Endothelial cell (in vitro differentiated cells): ENCODE results near the gene MARCHF9. TPM values are rescaled to one million over a fixed set of nuclear protein-coding genes. Genes with fewer than 3 reads are reported as not detected.
A peak's percentile ranks its signal among the peaks of the same experiment; 100 is the strongest.

Experiments
- DNase-seq: peaks from one replicate; pipeline ENCODE4 v3.0.0; 2021; ENCODE audit warnings: low spot score
- H3K27ac Mint-ChIP-seq: one replicate; pipeline ENCODE4 v1.8.0; 2021; ENCODE audit warnings: mixed read lengths, inconsistent platforms; ENCODE audit not compliant: unreplicated experiment
- H3K27me3 Mint-ChIP-seq: one replicate; pipeline ENCODE4 v1.8.0; 2021; ENCODE audit warnings: mild to moderate bottlenecking, moderate library complexity, mixed read lengths, inconsistent platforms; ENCODE audit not compliant: unreplicated experiment
- H3K36me3 Mint-ChIP-seq: one replicate; pipeline ENCODE4 v1.8.0; 2021; ENCODE audit warnings: mild to moderate bottlenecking, low read depth, mixed read lengths, inconsistent platforms; ENCODE audit not compliant: unreplicated experiment
- H3K4me1 Mint-ChIP-seq: one replicate; pipeline ENCODE4 v1.8.0; 2021; ENCODE audit warnings: mild to moderate bottlenecking, mixed read lengths, inconsistent platforms; ENCODE audit not compliant: unreplicated experiment
- H3K4me3 Mint-ChIP-seq: one replicate; pipeline ENCODE4 v1.8.0; 2021; ENCODE audit warnings: mild to moderate bottlenecking, mixed read lengths, inconsistent platforms; ENCODE audit not compliant: unreplicated experiment
- H3K9me3 Mint-ChIP-seq: one replicate; pipeline ENCODE4 v1.8.0; 2021; ENCODE audit warnings: mixed read lengths, inconsistent platforms; ENCODE audit not compliant: unreplicated experiment
- total RNA-seq: library from RNA; stranded (reverse); fragmentation: NEBNext Ultra II Directional; extraction: Animal tissue kit (Norgen Biotek cat#: 25700); gene quantifications from one replicate; pipeline ENCODE4 v1.2.1, GENCODE V29; 2021; ENCODE audit not compliant: unreplicated experiment
- TF ChIP-seq, protein P1 (sequence below): fragments of 200-600 bp; sonication (generic); IDR thresholded peaks from one replicate; pipeline ENCODE4 v1.5.0; 2021; ENCODE audit warnings: antibody characterized with exemption; ENCODE audit not compliant: unreplicated experiment

MARCHF9 gene
- total RNA-seq, 1 donor from 2014 or later, result 2.3 TPM

DNA sequence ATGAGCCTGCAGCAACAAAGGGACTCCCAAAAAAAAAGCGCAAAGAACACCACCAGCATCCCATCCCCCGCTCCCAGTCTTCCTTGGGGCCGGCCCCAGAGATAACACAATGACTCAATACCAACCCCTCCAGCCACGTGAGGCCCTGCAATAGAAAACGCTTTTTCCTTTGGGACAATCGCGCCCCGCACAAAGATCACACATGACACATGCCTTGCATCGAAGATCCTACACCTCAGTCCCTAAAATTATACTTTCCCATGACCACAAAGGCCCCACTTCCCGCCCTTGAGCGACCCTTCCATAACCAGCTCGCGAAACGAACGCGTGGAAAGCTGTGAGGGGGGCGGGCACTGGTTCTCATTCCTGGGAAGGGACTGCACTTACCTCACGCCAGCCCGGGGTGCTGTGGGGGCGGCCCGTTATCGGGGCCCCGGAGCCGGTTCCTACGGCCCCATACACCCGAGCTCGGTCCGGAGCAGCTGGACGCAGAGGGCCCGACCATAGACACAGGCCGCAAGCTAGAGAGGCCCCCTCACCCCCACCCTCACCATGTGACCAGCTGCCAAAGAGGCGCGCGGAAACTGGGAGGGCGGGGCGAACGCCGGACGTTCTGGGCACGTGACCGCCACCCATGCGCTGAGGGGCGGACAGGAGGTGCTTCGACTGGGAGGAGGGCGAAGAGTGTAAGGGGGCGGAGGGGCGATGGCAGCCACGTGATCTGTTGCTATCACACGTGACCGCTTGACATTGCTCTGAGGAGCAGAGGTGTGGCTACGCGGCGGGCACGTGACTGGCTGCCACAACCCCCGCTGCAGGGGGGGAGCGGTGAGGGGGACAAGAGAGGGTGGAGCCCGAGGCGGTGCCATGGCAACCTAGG lies 2.9 kb upstream of the MARCHF9 start, which contains the start of gene CDK4:
Gene CDK4, minus strand, starts transcription at position 523 of the 880 bp plus-strand sequence. CDS start 593 bp downstream, outside the sequence.
- peaks cover 51% of the 10 kb centered on the region for H3K36me3 Mint-ChIP-seq
- peak within 1 kb of the TSS; percentile 100 for H3K4me3 Mint-ChIP-seq
- peak; percentile 98 for DNase-seq
- TF ChIP-seq, protein P1, sequence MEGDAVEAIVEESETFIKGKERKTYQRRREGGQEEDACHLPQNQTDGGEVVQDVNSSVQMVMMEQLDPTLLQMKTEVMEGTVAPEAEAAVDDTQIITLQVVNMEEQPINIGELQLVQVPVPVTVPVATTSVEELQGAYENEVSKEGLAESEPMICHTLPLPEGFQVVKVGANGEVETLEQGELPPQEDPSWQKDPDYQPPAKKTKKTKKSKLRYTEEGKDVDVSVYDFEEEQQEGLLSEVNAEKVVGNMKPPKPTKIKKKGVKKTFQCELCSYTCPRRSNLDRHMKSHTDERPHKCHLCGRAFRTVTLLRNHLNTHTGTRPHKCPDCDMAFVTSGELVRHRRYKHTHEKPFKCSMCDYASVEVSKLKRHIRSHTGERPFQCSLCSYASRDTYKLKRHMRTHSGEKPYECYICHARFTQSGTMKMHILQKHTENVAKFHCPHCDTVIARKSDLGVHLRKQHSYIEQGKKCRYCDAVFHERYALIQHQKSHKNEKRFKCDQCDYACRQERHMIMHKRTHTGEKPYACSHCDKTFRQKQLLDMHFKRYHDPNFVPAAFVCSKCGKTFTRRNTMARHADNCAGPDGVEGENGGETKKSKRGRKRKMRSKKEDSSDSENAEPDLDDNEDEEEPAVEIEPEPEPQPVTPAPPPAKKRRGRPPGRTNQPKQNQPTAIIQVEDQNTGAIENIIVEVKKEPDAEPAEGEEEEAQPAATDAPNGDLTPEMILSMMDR, result no peak
- peaks cover 46% of the 10 kb centered on the region for H3K4me1 Mint-ChIP-seq
- peaks cover 32% of the 10 kb centered on the region for H3K27me3 Mint-ChIP-seq
- H3K9me3 Mint-ChIP-seq, result no peaks in the 10 kb centered on the region
- H3K27ac Mint-ChIP-seq, result peak within 1 kb of the TSS; percentile 99

DNA sequence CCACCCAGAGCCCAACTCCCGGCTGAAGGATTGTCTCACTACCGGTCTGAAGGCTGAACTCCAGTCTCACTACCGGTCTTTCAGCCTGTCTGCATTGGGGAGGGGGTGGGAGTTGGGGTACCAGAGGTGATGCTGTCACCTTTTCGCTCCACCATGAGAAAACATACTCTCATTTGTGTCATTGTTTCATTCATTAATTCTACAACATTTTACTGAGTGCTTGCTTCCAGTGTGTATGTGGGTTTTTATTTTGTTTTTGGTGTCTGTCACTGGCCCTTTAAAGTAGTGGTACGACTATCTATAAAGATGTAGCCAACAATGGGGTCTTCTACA lies 2.3 kb upstream of the MARCHF9 start:
- H3K27ac Mint-ChIP-seq, result peak overlapping the region; percentile 85
- H3K27me3 Mint-ChIP-seq, result peaks cover 32% of the 10 kb centered on the region
- H3K4me3 Mint-ChIP-seq, result peak overlapping the region; percentile 100
- H3K9me3 Mint-ChIP-seq, result no peaks in the 10 kb centered on the region
- H3K36me3 Mint-ChIP-seq, result peaks cover 47% of the 10 kb centered on the region
- no peak for DNase-seq
- TF ChIP-seq, protein P1, result no peak
- peaks cover 42% of the 10 kb centered on the region for H3K4me1 Mint-ChIP-seq

DNA sequence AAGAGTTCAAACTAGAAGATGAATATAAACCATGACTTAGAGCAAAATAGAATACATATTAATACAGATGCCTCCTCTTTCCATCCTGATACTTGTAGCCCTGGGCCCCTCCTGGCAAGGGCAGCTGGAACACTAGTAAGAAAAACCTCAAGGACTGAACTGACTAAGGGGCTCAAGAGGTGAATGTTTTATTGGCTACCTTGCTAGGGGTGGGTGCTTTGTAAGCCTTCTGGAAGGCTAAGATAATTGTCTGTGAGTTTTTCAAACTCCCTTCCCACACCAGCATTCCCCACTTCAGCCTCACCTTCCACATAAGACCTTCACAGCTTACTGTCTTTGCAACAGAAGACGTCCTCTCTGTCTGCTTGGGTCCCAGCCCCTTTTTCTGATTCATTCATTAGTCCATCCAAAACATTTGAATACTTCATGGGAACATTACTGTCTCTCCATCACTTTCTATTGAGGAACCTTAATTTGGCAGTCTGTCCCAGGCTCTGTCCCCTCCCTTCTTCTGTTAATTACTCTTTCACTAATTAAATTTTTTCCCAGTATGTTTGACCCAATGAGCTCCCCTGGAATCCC lies 1.1 kb upstream of the MARCHF9 start:
- Mint-ChIP-seq H3K27me3 (peaks cover 35% of the 10 kb centered on the region), H3K36me3 (peaks cover 40% of the 10 kb centered on the region), H3K9me3 (no peaks in the 10 kb centered on the region), H3K27ac (peak overlapping the region; percentile 88), H3K4me3 (peak overlapping the region; percentile 96), H3K4me1 (peaks cover 39% of the 10 kb centered on the region)
- no peak for DNase-seq
- TF ChIP-seq, protein P1, result no peak

DNA sequence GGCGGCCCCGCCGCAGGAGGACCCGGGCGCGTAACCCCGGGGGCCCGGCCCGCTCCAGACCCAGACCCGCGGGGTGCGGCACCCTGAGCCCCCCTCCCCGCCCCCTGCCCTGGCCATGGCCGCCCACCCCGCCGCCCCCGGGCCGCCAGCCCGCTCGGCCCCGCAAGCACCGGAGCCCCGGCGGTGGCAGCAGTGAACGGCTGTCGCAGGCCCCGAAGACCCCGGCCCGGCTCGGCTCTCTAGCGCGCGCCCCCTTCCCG lies 221 bp downstream of the MARCHF9 start:
- no peak overlapping the region for H3K4me3 Mint-ChIP-seq
- peaks cover 35% of the 10 kb centered on the region for H3K27me3 Mint-ChIP-seq
- peaks cover 34% of the 10 kb centered on the region for H3K36me3 Mint-ChIP-seq
- TF ChIP-seq, protein P1, result no peak
- DNase-seq, result no peak
- no peaks in the 10 kb centered on the region for H3K9me3 Mint-ChIP-seq
- no peak overlapping the region for H3K27ac Mint-ChIP-seq
- peaks cover 39% of the 10 kb centered on the region for H3K4me1 Mint-ChIP-seq
